Central memory CD8-positive, alpha-beta T cell (primary cell): ENCODE results near the gene CCDC102B.
"Not testable (repeated sequence)": the region's sequence is repeated elsewhere in the genome, so short reads cannot be mapped to it uniquely, and the experiment has no call there.

Source experiments
- ATAC-seq: fragments of 150-1000 bp; cut with Tn5 transposase; replicated peaks from 2 replicates; pipeline ENCODE4 v1.10.0; 2022; ENCODE audit warnings: mild to moderate bottlenecking, moderate FRiP score, moderate number of reproducible peaks; ENCODE audit not compliant: poor library complexity, severe bottlenecking; ENCODE audit errors: extremely low read depth
- DNase-seq, 2 donors: peaks; one replicate each; pipeline ENCODE4 v3.0.0; 2021; ENCODE audit warnings: low spot score in 2 of 2
- H3K27ac Mint-ChIP-seq: one replicate; pipeline ENCODE4 v1.8.0; 2022; ENCODE audit warnings: low read depth, mild to moderate bottlenecking, moderate library complexity, mixed read lengths
- H3K27me3 Mint-ChIP-seq: one replicate; pipeline ENCODE4 v1.8.0; 2022; ENCODE audit warnings: mixed read lengths
- H3K36me3 Mint-ChIP-seq: one replicate; pipeline ENCODE4 v1.8.0; 2022; ENCODE audit warnings: mild to moderate bottlenecking, moderate library complexity, mixed read lengths; ENCODE audit not compliant: insufficient read depth
- H3K4me1 Mint-ChIP-seq: one replicate; pipeline ENCODE4 v1.8.0; 2022; ENCODE audit warnings: mixed read lengths
- H3K4me3 Mint-ChIP-seq: one replicate; pipeline ENCODE4 v1.8.0; 2022; ENCODE audit warnings: mild to moderate bottlenecking, moderate library complexity, mixed read lengths
- H3K9me3 Mint-ChIP-seq: one replicate; pipeline ENCODE4 v1.8.0; 2022; ENCODE audit warnings: mixed read lengths

The CCDC102B gene

DNA sequence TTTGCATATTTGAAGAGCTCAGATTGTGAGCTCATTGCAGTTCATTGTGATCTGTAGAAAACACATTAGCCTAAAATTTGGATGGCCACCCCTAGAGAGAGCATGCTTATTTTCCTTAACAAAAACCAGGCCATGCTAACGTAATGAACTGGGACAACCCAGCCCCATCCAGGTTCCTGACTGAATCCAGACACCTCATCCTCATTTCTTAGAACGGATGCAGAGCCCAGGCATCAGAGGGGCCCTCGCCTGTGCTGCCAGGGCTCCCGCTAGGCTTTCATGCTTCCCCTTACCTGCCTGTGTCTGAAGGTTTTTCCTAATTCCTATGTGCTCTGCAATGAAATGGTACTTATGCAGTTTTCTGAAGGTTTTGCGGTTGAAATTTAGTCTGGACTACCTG, 171.1 kb downstream of the CCDC102B start:
- peaks cover 1% of the 10 kb centered on the region for H3K36me3 Mint-ChIP-seq
- H3K9me3 Mint-ChIP-seq: no peaks in the 10 kb centered on the region
- H3K27ac Mint-ChIP-seq: no peak overlapping the region
- DNase-seq (no peak), ATAC-seq (no peak)
- H3K27me3 Mint-ChIP-seq: no peaks in the 10 kb centered on the region
- no peak overlapping the region for H3K4me3 Mint-ChIP-seq
- no peaks in the 10 kb centered on the region for H3K4me1 Mint-ChIP-seq

DNA sequence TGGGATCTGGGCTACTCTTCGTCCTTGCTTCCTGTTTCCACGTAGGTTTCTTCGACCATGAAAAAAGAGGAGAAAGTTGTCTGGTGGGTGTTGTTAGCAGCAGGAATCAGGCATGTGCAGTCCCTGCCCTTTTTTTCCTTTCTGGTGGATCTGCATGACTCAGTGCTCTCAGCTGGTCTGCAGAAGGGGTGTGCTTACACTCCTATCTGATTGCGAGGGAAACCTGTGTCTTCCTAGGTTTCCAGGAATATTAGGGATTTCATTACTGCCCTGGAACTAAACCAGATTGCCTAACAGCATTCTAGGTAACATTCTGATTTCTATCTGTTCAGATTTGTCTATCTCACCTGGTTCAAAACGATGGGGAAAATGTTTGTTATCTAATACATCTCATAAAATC, 174.3 kb downstream of the CCDC102B start:
- no peak for ATAC-seq
- H3K4me3 Mint-ChIP-seq: no peak overlapping the region
- no peaks in the 10 kb centered on the region for H3K9me3 Mint-ChIP-seq
- no peaks in the 10 kb centered on the region for H3K4me1 Mint-ChIP-seq
- no peak for DNase-seq
- no peaks in the 10 kb centered on the region for H3K27me3 Mint-ChIP-seq
- H3K27ac Mint-ChIP-seq: no peak overlapping the region
- no peaks in the 10 kb centered on the region for H3K36me3 Mint-ChIP-seq

DNA sequence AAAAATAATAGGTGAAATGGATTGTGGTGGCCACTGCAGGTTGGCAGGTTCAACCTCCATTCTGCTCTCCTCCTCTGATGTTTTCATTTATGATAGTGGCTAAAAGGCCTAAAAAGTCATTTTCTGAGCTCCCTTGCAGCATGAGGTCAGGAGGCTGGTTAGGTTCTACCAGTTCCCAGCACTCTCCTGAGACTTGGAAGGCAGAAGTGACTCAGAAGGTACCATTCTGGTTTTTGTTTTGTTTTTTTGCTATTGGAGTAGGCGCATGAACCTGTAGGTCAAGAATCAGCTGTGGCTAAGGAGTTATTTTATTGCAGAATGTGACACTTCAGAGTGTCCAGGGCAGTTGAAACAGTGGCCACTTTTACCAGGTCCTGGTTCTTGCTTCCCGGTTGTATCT, 181.9 kb downstream of the CCDC102B start:
- no peaks in the 10 kb centered on the region for H3K27me3 Mint-ChIP-seq
- no peak overlapping the region for H3K27ac Mint-ChIP-seq
- H3K4me1 Mint-ChIP-seq: no peaks in the 10 kb centered on the region
- no peak for DNase-seq
- no peak for ATAC-seq
- no peaks in the 10 kb centered on the region for H3K9me3 Mint-ChIP-seq
- H3K36me3 Mint-ChIP-seq: no peaks in the 10 kb centered on the region
- H3K4me3 Mint-ChIP-seq: no peak overlapping the region

DNA sequence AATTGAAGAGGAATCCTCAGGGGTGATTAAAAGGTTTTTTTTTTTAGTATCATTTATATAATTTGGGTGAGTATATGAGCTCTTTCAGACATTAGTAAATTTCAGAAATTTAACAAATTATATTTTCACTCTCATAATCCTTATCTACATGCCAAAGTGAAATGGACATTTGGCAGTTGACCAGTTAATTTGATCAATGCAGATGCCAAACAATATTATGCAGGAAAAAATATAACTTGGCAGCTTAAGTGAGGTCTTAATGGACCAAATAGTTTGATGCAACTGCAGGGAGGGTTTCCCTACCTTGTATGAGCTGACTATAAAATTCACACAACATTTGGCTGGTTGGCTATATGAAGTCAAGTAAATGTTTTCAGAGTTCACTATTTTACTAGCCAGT, 185.2 kb downstream of the CCDC102B start:
- H3K4me1 Mint-ChIP-seq: no peaks in the 10 kb centered on the region
- no peaks in the 10 kb centered on the region for H3K36me3 Mint-ChIP-seq
- DNase-seq (no peak), ATAC-seq (no peak)
- H3K9me3 Mint-ChIP-seq: no peaks in the 10 kb centered on the region
- H3K27ac Mint-ChIP-seq: no peak overlapping the region
- no peak overlapping the region for H3K4me3 Mint-ChIP-seq
- H3K27me3 Mint-ChIP-seq: no peaks in the 10 kb centered on the region

DNA sequence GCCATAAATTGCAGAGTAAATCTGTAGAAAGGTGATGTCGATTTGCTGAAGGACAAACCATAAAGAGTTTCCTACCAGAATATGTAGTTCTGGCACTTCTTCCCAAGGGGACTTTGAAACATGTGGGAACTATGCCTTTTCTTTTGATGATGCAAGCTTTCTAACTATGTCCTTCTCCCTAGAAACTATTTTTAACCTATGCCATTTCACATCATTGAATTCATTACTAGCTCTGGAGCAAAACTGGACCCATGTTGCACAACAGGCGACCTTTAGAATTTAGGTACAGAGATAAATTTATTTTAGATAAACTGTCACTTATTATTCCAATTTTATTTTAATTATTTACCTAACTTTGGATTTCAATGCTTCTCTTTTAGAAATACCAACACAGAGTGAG, 186.5 kb downstream of the CCDC102B start:
- DNase-seq (no peak), ATAC-seq (no peak)
- H3K27me3 Mint-ChIP-seq: no peaks in the 10 kb centered on the region
- no peak overlapping the region for H3K27ac Mint-ChIP-seq
- no peaks in the 10 kb centered on the region for H3K9me3 Mint-ChIP-seq
- no peaks in the 10 kb centered on the region for H3K4me1 Mint-ChIP-seq
- H3K4me3 Mint-ChIP-seq: no peak overlapping the region
- no peaks in the 10 kb centered on the region for H3K36me3 Mint-ChIP-seq

DNA sequence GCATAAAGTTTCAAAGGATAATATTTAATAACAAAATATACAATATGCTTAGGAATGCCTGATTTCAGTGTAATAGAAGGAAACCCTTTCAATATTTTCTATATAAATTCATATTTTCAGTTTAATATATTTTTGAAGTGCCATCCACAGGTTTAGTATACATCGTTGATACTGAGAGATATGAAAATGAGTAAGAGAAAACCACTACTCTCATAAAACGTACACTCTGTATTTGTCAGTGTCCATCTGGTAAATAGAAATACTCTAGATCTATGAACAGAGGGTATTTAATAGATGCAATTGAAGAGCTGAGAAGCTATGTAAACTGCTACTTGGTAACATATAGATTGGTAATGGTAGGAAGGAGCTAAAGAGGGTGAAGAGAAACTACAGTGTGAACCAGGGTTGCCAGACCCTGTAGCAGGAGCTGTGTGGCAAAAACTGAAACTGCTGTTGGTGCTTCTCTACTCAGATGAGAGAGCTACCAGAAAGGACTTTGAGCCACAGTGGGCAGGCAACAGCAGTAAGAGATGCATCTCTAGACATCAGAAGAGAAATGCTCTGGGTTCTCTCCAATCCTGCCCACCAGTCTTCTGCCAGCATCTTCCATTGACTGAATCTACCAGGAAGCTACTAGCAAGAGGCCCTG, 187.4 kb downstream of the CCDC102B start:
- Mint-ChIP-seq H3K27ac (no peak overlapping the region), H3K36me3 (no peaks in the 10 kb centered on the region), H3K27me3 (no peaks in the 10 kb centered on the region), H3K4me3 (no peak overlapping the region), H3K4me1 (no peaks in the 10 kb centered on the region), H3K9me3 (no peaks in the 10 kb centered on the region)
- ATAC-seq (no peak), DNase-seq (no peak)

DNA sequence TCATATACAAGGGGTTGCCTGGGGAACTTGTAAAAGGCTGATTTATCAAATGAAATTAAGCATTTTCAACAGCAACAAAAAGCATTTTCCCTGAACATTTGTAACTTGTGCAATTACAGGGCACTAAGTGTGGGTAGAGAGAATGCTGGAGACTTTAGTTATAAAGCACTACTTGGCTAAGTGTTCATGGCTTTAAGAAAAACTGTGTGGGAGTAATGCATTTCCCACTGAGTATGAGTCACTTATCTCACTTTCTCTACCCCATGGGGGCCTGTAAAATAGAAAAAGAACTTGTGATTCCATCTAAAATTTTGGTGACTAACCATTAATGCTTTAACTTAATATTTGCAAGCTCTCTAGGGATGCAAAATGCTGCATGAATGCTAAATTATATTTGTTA, 193.4 kb downstream of the CCDC102B start:
- Mint-ChIP-seq H3K27me3 (no peaks in the 10 kb centered on the region), H3K9me3 (no peaks in the 10 kb centered on the region), H3K27ac (no peak overlapping the region), H3K36me3 (no peaks in the 10 kb centered on the region), H3K4me1 (no peaks in the 10 kb centered on the region), H3K4me3 (no peak overlapping the region)
- no peak for DNase-seq
- ATAC-seq: no peak

DNA sequence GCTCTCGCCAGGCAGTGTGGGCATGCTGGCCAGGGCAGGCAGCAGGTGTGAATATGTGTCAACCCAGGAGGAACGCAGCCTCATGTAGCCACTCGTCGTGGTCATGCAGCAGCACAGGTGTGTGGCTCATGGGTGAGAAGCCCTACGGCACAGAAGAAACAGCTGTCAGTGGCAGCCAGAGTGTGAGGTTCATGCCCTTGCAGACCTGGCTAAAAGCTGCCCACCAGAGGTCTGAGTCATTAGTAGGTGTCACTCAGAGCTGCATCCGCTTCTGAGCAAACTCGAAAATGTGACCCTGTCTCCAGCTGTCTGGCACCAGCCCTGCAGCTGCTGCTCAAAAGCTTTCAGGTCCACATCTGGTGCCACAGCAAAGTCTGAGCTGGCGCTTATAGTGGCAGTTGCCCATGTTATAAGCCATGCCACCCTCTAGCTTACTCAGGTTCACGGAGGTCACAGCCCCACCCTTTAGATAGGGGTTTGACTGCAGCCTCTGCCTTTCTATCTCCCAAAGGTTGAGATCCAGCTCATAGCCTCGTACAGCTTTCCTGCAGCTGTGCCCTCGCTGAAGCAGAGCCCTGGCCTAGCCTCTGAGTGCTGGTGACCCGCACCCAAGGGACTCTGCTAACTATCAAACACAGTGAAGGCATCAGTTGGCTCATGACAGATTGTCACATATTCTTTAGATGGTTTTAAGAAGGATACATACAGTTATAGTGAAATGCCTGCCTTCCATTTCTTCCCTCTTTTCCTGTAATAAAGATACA, 195.0 kb downstream of the CCDC102B start:
- Mint-ChIP-seq H3K27me3 (no peaks in the 10 kb centered on the region), H3K27ac (no peak overlapping the region), H3K9me3 (no peaks in the 10 kb centered on the region), H3K36me3 (no peaks in the 10 kb centered on the region), H3K4me3 (no peak overlapping the region), H3K4me1 (no peaks in the 10 kb centered on the region)
- ATAC-seq (no peak), DNase-seq (no peak)

DNA sequence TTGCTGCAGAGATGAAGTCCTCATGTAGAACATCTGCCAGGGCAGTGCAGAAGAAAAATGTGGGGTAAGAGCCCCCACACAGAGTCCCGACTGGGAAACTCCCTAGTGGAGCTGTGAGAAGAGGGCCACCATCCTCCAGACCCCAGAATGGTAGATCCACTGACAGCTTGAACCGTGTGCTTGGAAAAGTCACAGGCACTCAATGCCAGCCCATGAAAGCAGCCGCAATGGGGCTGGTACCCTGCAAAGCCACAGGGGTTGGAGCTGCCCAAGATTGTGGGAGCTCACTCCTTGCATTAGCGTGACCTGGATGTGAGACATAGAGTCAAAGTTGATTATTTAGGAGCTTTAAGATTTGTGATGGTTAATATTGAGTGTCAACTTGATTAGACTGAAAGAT, 197.8 kb downstream of the CCDC102B start:
- DNase-seq (no peak), ATAC-seq (no peak)
- Mint-ChIP-seq H3K27ac (no peak overlapping the region), H3K9me3 (no peaks in the 10 kb centered on the region), H3K27me3 (no peaks in the 10 kb centered on the region), H3K4me1 (no peaks in the 10 kb centered on the region), H3K36me3 (no peaks in the 10 kb centered on the region), H3K4me3 (no peak overlapping the region)

DNA sequence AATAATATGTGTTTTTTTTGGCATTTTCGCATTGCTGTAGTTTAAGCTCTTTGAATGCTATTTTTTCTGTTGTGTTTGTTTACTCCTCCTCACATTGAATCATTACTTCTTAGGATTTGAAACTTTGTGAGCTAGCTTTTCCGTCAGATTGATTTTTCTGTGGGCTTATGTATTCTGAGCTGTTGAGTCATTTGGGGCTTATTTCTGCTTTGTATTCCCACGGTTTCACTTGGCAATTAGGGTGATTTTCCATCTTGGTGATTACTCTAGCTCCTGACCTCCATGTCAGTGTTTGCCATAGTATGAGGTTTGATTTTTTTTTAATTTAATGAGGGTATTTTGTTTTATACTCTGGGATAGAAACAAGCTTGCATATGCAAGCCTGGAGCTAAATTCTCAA, 200.0 kb downstream of the CCDC102B start:
- Mint-ChIP-seq H3K36me3 (no peaks in the 10 kb centered on the region), H3K9me3 (no peaks in the 10 kb centered on the region), H3K4me3 (no peak overlapping the region), H3K27me3 (no peaks in the 10 kb centered on the region), H3K27ac (no peak overlapping the region), H3K4me1 (no peaks in the 10 kb centered on the region)
- ATAC-seq (no peak), DNase-seq (no peak)

DNA sequence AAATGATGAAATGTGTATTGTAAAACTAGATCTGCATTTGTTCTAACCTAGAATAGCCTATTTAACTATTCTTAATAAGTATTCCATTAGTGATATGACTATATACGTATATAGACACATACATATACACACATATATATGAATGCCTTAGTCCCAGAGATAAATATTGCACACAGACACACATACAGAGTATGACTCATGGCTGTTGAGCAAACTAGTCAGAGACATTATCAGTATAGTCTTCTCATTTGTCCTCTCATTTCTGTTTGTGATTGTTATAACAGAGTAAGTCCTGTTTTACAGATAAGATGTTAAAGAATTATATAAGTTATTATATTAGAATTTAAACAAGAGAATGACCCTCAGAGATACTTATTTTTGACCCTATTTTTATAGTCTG, 202.5 kb downstream of the CCDC102B start:
- DNase-seq: no peak
- Mint-ChIP-seq H3K27me3 (no peaks in the 10 kb centered on the region), H3K4me1 (no peaks in the 10 kb centered on the region), H3K9me3 (no peaks in the 10 kb centered on the region), H3K36me3 (no peaks in the 10 kb centered on the region), H3K27ac (no peak overlapping the region), H3K4me3 (no peak overlapping the region)
- ATAC-seq: no peak

DNA sequence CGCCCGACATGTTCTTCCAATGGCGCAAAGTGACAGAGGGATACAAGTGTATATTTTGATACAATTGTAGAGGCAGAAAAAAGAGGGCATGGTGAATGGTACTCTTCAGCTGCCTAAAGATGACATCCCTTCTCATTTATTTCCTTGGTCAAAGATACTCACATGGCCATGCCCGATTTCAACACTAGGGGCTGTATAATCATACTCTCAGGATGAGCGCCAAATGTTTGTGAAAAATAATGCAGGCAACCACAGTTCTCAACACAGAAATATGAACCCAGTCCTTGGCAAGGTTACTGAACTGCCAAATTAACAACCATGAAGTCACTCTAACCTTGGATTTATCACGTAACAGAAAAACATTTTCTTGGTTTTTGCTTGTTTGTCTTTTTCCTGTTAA, 204.4 kb downstream of the CCDC102B start:
- no peak overlapping the region for H3K4me3 Mint-ChIP-seq
- no peak for ATAC-seq
- H3K27me3 Mint-ChIP-seq: no peaks in the 10 kb centered on the region
- H3K27ac Mint-ChIP-seq: no peak overlapping the region
- H3K4me1 Mint-ChIP-seq: no peaks in the 10 kb centered on the region
- no peaks in the 10 kb centered on the region for H3K9me3 Mint-ChIP-seq
- no peaks in the 10 kb centered on the region for H3K36me3 Mint-ChIP-seq
- DNase-seq: no peak

DNA sequence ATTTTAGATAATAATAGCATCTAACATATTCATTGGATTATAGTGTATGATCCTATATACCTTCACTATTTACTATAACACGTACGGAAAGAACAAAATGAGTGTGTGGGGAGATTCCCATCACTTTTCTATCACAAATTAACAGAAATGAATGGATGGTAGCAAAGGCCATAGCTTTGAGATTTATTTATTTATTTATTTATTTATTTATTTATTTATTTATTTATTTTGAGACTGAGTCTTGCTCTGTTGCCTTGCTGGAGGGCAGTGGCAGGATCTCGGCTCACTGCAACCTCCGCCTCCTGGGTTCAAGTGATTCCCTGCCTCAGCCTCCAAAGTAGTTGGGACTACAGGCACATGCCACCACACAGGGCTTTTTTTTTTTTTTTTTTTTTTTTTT, 208.3 kb downstream of the CCDC102B start:
- ATAC-seq, H3K9me3 Mint-ChIP-seq, H3K27me3 Mint-ChIP-seq, H3K27ac Mint-ChIP-seq, DNase-seq, H3K4me3 Mint-ChIP-seq, H3K36me3 Mint-ChIP-seq, H3K4me1 Mint-ChIP-seq: not testable (repeated sequence)
